Ovary (tissue), 9 donors: ENCODE results near the gene CASK. TPM values are rescaled to one million over a fixed set of nuclear protein-coding genes. Genes with fewer than 3 reads are reported as not detected.

Experiments
- DNase-seq, 5 donors: peaks; one replicate each; pipeline ENCODE4 v3.0.0-alpha.2; 2019 to 2020
- H3K27ac ChIP-seq, 2 donors: fragments of 200-600 bp; one replicate each; pipeline versions ENCODE4 v1.5.1 to v1.8.0; 2019 to 2022
- H3K27me3 ChIP-seq: fragments of 200-600 bp; one replicate; pipeline ENCODE4 v1.8.0; 2022
- H3K36me3 ChIP-seq: fragments of 200-600 bp; sonication (generic); one replicate; pipeline ENCODE4 v1.5.1; 2019
- H3K4me1 ChIP-seq: one replicate; pipeline ENCODE4 v1.8.1; 2013; ENCODE audit warnings: mild to moderate bottlenecking, moderate library complexity; ENCODE audit not compliant: insufficient read depth
- H3K4me3 ChIP-seq: fragments of 200-600 bp; sonication (generic); one replicate; pipeline ENCODE4 v1.5.1; 2017
- H3K9me3 ChIP-seq, 2 donors: fragments of 200-600 bp in 1 of 2; sonication (generic) in 1 of 2; one replicate each; pipeline versions ENCODE4 v1.5.1 to v1.8.1; 2013 to 2019; ENCODE audit warnings: mild to moderate bottlenecking in 1 of 2, moderate library complexity in 1 of 2
- EP300 ChIP-seq: sonication (generic); formaldehyde crosslinking; IDR thresholded peaks from one replicate; pipeline ENCODE4 v1.6.1; 2017; ENCODE audit warnings: antibody characterized with exemption
- POLR2A ChIP-seq: fragments of 450-650 bp; IDR thresholded peaks from one replicate; pipeline ENCODE4 v1.6.1; 2017; ENCODE audit warnings: antibody characterized with exemption, mild to moderate bottlenecking, moderate library complexity
- WGBS, 3 donors: extraction: QIAGEN DNeasy Blood & Tissue Kit in 1 of 3; methylation state at CpG; one replicate each; pipeline versions ENCODE4 v1.1.5 to v1.1.7; 2013 to 2017; 5-methylcytosine and 5-hydroxymethylcytosine counted together
- intact Hi-C, 4 donors: fragments of 100-400 bp; cut with DNase I; formaldehyde crosslinking; loops; one replicate each; pipeline versions ENCODE4 v1.11.0 to v1.15.1; 2022 to 2023
- polyA plus RNA-seq, 2 donors: library from polyadenylated mRNA; stranded (reverse); fragments of 200-250 nt in 1 of 2; fragments of 350-450 nt in 1 of 2; fragmentation: Illumina TruSeq in 1 of 2; extraction: RNeasy Lipid Tissue Mini Kit (QIAGEN cat#74804) in 1 of 2; gene quantifications; one replicate each; pipeline ENCODE4 v1.2.3, GENCODE V29; 2013 to 2014
- total RNA-seq, 7 donors: library from RNA; depleted of rRNA in 2 of 7; stranded (reverse); fragments of >200 nt in 2 of 7; fragmentation: NEBNext Ultra II Directional in 3 of 7; extraction: Animal tissue kit (Norgen Biotek cat#: 25700) in 3 of 7; gene quantifications; one replicate each; pipeline versions ENCODE4 v1.1.0 to v1.2.4, GENCODE V29; 2016 to 2023
- TF ChIP-seq, protein P1 (sequence below), 3 donors: fragments of 450-650 bp in 2 of 3; fragments of 200-600 bp in 1 of 3; IDR thresholded peaks; one replicate each; pipeline versions ENCODE4 v1.5.1 to v1.8.0; 2016 to 2022; ENCODE audit warnings: antibody characterized with exemption in 3 of 3, mild to moderate bottlenecking in 1 of 3
- donor health status: DM: no; HTN: no; CAD: no; lungs with moderate emphysema.
- donor health status: DM: no; HTN: no; CAD: no.
- donor health status: Bipolar disorder and iron deficiency.
- donor health status: DM: yes; HTN: yes; CAD: no.
- donor health status: DM: no; HTN: no; CAD: no.
- donor health status: DM: yes; HTN: yes; CAD: no.

The CASK gene
- total and polyA plus RNA-seq, 9 donors, result 11.3 to 70.9 (median 36.8) TPM

- Histone ChIP-seq H3K27ac (no peak overlapping the region), H3K9me3 (no peaks in the 10 kb centered on the region), H3K4me3 (no peak overlapping the region), H3K27me3 (no peaks in the 10 kb centered on the region), H3K36me3 (no peaks in the 10 kb centered on the region), H3K4me1 (no peaks in the 10 kb centered on the region)
- 11 to 50% (median 33%) methylated on average over 2 of the region's 2 CpGs for WGBS, 3 donors
- TF ChIP-seq EP300 (no peak), POLR2A (no peak)
- TF ChIP-seq, protein P1, sequence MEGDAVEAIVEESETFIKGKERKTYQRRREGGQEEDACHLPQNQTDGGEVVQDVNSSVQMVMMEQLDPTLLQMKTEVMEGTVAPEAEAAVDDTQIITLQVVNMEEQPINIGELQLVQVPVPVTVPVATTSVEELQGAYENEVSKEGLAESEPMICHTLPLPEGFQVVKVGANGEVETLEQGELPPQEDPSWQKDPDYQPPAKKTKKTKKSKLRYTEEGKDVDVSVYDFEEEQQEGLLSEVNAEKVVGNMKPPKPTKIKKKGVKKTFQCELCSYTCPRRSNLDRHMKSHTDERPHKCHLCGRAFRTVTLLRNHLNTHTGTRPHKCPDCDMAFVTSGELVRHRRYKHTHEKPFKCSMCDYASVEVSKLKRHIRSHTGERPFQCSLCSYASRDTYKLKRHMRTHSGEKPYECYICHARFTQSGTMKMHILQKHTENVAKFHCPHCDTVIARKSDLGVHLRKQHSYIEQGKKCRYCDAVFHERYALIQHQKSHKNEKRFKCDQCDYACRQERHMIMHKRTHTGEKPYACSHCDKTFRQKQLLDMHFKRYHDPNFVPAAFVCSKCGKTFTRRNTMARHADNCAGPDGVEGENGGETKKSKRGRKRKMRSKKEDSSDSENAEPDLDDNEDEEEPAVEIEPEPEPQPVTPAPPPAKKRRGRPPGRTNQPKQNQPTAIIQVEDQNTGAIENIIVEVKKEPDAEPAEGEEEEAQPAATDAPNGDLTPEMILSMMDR (IDR thresholded peaks at IDR 0.05), result no peak
- DNase-seq, result no peak
- intact Hi-C loops, result no loop called here
These were observed 289.1 kb downstream of the CASK start for GRCh38 chrX:41634284-41634683.

GRCh38 chrX:41630091-41630490 lies 293.3 kb downstream of the CASK start:
- intact Hi-C loops, result no loop called here
- no peak overlapping the region for H3K27ac ChIP-seq
- no peak overlapping the region for H3K4me3 ChIP-seq
- H3K36me3 ChIP-seq, result no peaks in the 10 kb centered on the region
- 74 to 81% (median 75%) methylated on average over 2 of the region's 2 CpGs for WGBS, 3 donors
- no peaks in the 10 kb centered on the region for H3K27me3 ChIP-seq
- no peak for DNase-seq
- H3K4me1 ChIP-seq, result no peaks in the 10 kb centered on the region
- TF ChIP-seq EP300 (no peak), POLR2A (no peak)
- TF ChIP-seq, protein P1 (IDR thresholded peaks at IDR 0.05), result no peak
- H3K9me3 ChIP-seq, result no peaks in the 10 kb centered on the region

DNA sequence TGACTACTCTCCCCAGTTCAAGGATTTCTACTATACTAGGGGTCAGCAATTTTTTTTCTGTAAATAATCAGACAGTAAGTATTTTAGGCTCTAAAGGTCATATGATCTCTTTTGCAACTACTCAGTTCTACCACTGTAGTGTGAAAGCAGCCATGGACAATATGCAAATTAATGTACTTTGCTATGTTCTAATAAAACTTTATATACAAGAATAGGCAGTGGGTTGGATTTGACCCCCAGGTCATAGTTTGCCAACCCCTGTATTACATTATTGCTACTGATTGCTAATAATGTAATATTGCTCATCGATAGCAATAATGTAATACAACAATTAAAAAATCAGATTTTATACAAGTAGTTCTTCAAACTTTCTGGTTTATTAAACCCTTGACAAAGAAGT lies 293.8 kb downstream of the CASK start:
- no peaks in the 10 kb centered on the region for H3K4me1 ChIP-seq
- no peak overlapping the region for H3K4me3 ChIP-seq
- no peaks in the 10 kb centered on the region for H3K27me3 ChIP-seq
- H3K9me3 ChIP-seq, result no peaks in the 10 kb centered on the region
- intact Hi-C loops, result no loop called here
- no peak overlapping the region for H3K27ac ChIP-seq
- no peak for DNase-seq
- TF ChIP-seq, protein P1 (IDR thresholded peaks at IDR 0.05), result no peak
- no peak for TF ChIP-seq POLR2A
- TF ChIP-seq EP300, result no peak
- H3K36me3 ChIP-seq, result no peaks in the 10 kb centered on the region
- 89 to 92% (median 91%) methylated on average over 1 of the region's 1 CpG for WGBS, 3 donors

GRCh38 chrX:41621222-41621723 lies 302.1 kb downstream of the CASK start:
- 57 to 67% (median 62%) methylated on average over 5 of the region's 5 CpGs for WGBS, 3 donors
- TF ChIP-seq POLR2A, result no peak
- TF ChIP-seq, protein P1 (IDR thresholded peaks at IDR 0.05), result no peak
- TF ChIP-seq EP300, result no peak
- H3K27ac ChIP-seq, result no peak overlapping the region

More at GRCh38 chrX:41621222-41621723, 302.1 kb downstream of the CASK start:
- H3K4me3 ChIP-seq, result no peak overlapping the region
- no peak for DNase-seq
- H3K4me1 ChIP-seq, result no peaks in the 10 kb centered on the region
- intact Hi-C loops, result no loop called here
- H3K36me3 ChIP-seq, result no peaks in the 10 kb centered on the region
- H3K9me3 ChIP-seq, result no peaks in the 10 kb centered on the region
- no peaks in the 10 kb centered on the region for H3K27me3 ChIP-seq
